HepG2 (cell line): ENCODE measurements around the gene JMJD6. TPM values are rescaled to one million over a fixed set of nuclear protein-coding genes. Genes with fewer than 3 reads are reported as not detected.

ENCODE experiments used
- EED ChIP-seq: sonication (generic); formaldehyde crosslinking; IDR thresholded peaks from 2 replicates; pipeline ENCODE4 v1.5.0; 2020; ENCODE audit warnings: mild to moderate bottlenecking, missing genetic modification reagents
- ERF ChIP-seq: IDR thresholded peaks from 2 replicates; pipeline ENCODE4 v1.6.1; 2018; ENCODE audit warnings: missing biosample characterization, missing genetic modification reagents
- KAT8 ChIP-seq: IDR thresholded peaks from 2 replicates; pipeline ENCODE4 v1.6.1; 2016; ENCODE audit warnings: missing genetic modification reagents, missing compliant biosample characterization
- KDM2A ChIP-seq: sonication (generic); formaldehyde crosslinking; IDR thresholded peaks from 2 replicates; pipeline ENCODE4 v1.4.0; 2020; ENCODE audit warnings: low read depth, missing genetic modification reagents, borderline replicate concordance
- KMT2A ChIP-seq: sonication (generic); formaldehyde crosslinking; IDR thresholded peaks from 2 replicates; pipeline ENCODE4 v1.4.0; 2020; ENCODE audit warnings: missing genetic modification reagents
- MEF2D ChIP-seq: sonication (generic); formaldehyde crosslinking; IDR thresholded peaks from 2 replicates; pipeline ENCODE4 v1.5.1; 2020; ENCODE audit warnings: mild to moderate bottlenecking, missing genetic modification reagents
- MIXL1 ChIP-seq: IDR thresholded peaks from 2 replicates; pipeline ENCODE4 v1.6.1; 2016
- MTF1 ChIP-seq: sonication (generic); formaldehyde crosslinking; IDR thresholded peaks from 2 replicates; pipeline ENCODE4 v1.5.0; 2020; ENCODE audit warnings: missing genetic modification reagents
- PCBP1 ChIP-seq: fragments of 200-400 bp; formaldehyde crosslinking; IDR thresholded peaks from 2 replicates; pipeline ENCODE4 v1.6.1; 2017; ENCODE audit warnings: mild to moderate bottlenecking, low read depth, low read length, borderline replicate concordance
- PITX1 ChIP-seq: sonication (generic); formaldehyde crosslinking; IDR thresholded peaks from 2 replicates; pipeline ENCODE4 v1.5.1; 2020; ENCODE audit warnings: mild to moderate bottlenecking, missing genetic modification reagents
- PPARG ChIP-seq: conservative IDR thresholded peaks from 2 replicates; pipeline ENCODE4 v1.6.1; 2016; ENCODE audit warnings: missing biosample characterization, missing genetic modification reagents
- PRMT3 ChIP-seq: sonication (generic); formaldehyde crosslinking; IDR thresholded peaks from 2 replicates; pipeline ENCODE4 v1.8.1; 2022; ENCODE audit warnings: low read depth, mild to moderate bottlenecking, moderate library complexity, missing genetic modification reagents, borderline replicate concordance
- RFX1 ChIP-seq: fragments of 450-650 bp; IDR thresholded peaks from 2 replicates; pipeline ENCODE4 v1.6.1; 2017
- SALL2 ChIP-seq: sonication (generic); formaldehyde crosslinking; IDR thresholded peaks from 2 replicates; pipeline ENCODE4 v1.8.1; 2023; ENCODE audit warnings: mild to moderate bottlenecking, missing genetic modification reagents, inconsistent platforms
- SAP130 ChIP-seq: IDR thresholded peaks from 2 replicates; pipeline ENCODE4 v1.6.1; 2016; ENCODE audit warnings: low read depth
- YEATS4 ChIP-seq: sonication (generic); formaldehyde crosslinking; IDR thresholded peaks from 2 replicates; pipeline ENCODE4 v1.4.0; 2020; ENCODE audit warnings: missing genetic modification reagents, borderline replicate concordance
- ZNF253 ChIP-seq: sonication (generic); formaldehyde crosslinking; IDR thresholded peaks from 2 replicates; pipeline ENCODE4 v1.8.0; 2022; ENCODE audit warnings: mild to moderate bottlenecking, missing genetic modification reagents, borderline replicate concordance
- ZSCAN12 ChIP-seq: sonication (generic); formaldehyde crosslinking; IDR thresholded peaks from 2 replicates; pipeline ENCODE4 v1.9.0; 2021; ENCODE audit warnings: mild to moderate bottlenecking, missing genetic modification reagents
- polyA plus RNA-seq, 8 experiments: library from polyadenylated mRNA; depleted of rRNA in 3 of 8; stranded (reverse) in 7 of 8; unstranded in 1 of 8; fragments of >200 nt; fragmentation: Illumina TruSeq in 4 of 8; extraction: Trizol in 4 of 8; gene quantifications; 2 replicates each; pipeline versions ENCODE4 v1.2.1 to v1.2.3, GENCODE V29; 2011 to 2016; ENCODE audit warnings: low read depth in 4 of 8, missing spikeins in 1 of 8, mixed read lengths in 1 of 8; ENCODE audit not compliant: insufficient read depth in 1 of 8
- total RNA-seq, 5 experiments: library from RNA; depleted of rRNA; stranded (reverse); fragments of >200 nt; fragmentation: Illumina TruSeq; extraction: Trizol; gene quantifications; 2 replicates each; pipeline ENCODE4 v1.2.3, GENCODE V29; 2016; ENCODE audit warnings: low read depth in 1 of 5
- TF ChIP-seq, protein P1 (sequence below): sonication (generic); formaldehyde crosslinking; IDR thresholded peaks from 2 replicates; pipeline ENCODE4 v1.5.0; 2020; ENCODE audit warnings: missing genetic modification reagents
- TF ChIP-seq, protein P2 (sequence below): sonication (generic); formaldehyde crosslinking; conservative IDR thresholded peaks from 2 replicates; pipeline ENCODE4 v1.4.0; 2020; ENCODE audit warnings: missing genetic modification reagents
- TF ChIP-seq, protein P3 (sequence below): sonication (generic); formaldehyde crosslinking; IDR thresholded peaks from 2 replicates; pipeline ENCODE4 v1.9.0; 2022; ENCODE audit warnings: low read depth, missing genetic modification reagents
- TF ChIP-seq, protein P4 (sequence below): sonication (generic); formaldehyde crosslinking; IDR thresholded peaks from 2 replicates; pipeline ENCODE4 v1.5.0; 2020; ENCODE audit warnings: mild to moderate bottlenecking, missing genetic modification reagents, borderline replicate concordance
- TF ChIP-seq, protein P5 (sequence below): IDR thresholded peaks from 2 replicates; pipeline ENCODE4 v1.6.1; 2016; ENCODE audit warnings: low read depth, borderline replicate concordance

Gene JMJD6
- total and polyA plus RNA-seq, 2 of the 13 experiments (the other 11 are each of a cell fraction or from before 2014, with no cell fraction given): 33.6 to 41.0 TPM

DNA sequence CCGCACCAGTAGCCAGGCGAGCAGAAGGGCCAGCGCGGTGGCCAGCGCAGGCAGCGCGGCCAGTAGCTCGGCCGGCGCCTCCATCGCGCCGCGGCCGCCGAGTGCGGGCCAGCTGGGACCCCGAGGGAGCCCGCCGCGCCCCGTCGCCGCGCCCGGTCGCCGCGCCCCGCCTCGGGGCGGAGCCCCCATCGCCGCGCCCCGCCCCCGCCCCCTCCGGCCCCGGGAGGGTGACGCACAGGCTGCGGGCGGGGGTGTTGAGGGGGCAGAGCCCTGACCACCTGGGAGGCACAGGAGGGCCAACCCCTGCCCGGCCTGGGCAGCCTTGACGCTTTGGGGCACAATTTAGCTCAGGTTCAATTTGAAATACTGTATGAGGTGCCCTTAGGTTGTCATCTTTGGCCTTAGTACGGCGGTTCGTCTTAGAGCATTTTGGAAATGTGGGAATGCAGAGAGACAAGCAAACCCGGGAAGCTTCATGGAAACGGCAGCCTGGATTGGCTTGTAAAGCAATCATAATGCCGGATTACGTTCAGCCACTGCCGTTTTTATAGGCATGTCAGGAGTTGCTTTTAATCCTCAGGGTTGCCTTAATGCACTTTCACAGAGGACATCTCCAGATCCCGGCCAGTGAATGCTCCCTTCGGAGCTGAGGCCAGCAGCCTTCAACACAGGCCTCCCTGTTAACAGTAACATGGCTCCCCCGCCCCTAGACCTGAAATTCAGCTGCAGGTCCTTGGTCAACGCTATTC, 15.4 kb downstream of the JMJD6 start, which contains the start of gene MXRA7 (continued):
- TF ChIP-seq ZSCAN12: no peak
- no peak for TF ChIP-seq KAT8
- TF ChIP-seq, protein P1, sequence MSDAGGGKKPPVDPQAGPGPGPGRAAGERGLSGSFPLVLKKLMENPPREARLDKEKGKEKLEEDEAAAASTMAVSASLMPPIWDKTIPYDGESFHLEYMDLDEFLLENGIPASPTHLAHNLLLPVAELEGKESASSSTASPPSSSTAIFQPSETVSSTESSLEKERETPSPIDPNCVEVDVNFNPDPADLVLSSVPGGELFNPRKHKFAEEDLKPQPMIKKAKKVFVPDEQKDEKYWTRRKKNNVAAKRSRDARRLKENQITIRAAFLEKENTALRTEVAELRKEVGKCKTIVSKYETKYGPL (CRISPR knock-in tag): no peak
- TF ChIP-seq, protein P2, sequence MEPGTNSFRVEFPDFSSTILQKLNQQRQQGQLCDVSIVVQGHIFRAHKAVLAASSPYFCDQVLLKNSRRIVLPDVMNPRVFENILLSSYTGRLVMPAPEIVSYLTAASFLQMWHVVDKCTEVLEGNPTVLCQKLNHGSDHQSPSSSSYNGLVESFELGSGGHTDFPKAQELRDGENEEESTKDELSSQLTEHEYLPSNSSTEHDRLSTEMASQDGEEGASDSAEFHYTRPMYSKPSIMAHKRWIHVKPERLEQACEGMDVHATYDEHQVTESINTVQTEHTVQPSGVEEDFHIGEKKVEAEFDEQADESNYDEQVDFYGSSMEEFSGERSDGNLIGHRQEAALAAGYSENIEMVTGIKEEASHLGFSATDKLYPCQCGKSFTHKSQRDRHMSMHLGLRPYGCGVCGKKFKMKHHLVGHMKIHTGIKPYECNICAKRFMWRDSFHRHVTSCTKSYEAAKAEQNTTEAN (CRISPR knock-in tag): no peak
- TF ChIP-seq EED (CRISPR knock-in tag): no peak
- 0 out of 2 replicates have a peak, but pooled peaks have one; percentile 51 for TF ChIP-seq ERF
- TF ChIP-seq, protein P3, sequence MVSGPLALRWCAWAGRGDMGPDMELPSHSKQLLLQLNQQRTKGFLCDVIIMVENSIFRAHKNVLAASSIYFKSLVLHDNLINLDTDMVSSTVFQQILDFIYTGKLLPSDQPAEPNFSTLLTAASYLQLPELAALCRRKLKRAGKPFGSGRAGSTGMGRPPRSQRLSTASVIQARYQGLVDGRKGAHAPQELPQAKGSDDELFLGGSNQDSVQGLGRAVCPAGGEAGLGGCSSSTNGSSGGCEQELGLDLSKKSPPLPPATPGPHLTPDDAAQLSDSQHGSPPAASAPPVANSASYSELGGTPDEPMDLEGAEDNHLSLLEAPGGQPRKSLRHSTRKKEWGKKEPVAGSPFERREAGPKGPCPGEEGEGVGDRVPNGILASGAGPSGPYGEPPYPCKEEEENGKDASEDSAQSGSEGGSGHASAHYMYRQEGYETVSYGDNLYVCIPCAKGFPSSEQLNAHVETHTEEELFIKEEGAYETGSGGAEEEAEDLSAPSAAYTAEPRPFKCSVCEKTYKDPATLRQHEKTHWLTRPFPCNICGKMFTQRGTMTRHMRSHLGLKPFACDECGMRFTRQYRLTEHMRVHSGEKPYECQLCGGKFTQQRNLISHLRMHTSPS (CRISPR knock-in tag): peak; percentile 67; the same call in 1 of the 2 replicates
- TF ChIP-seq MEF2D: no peak
- no peak for TF ChIP-seq PCBP1
- no peak for TF ChIP-seq ZNF253 (CRISPR knock-in tag)
- TF ChIP-seq PRMT3: no peak
- peak; percentile 40; the same call in 1 of the 2 replicates for TF ChIP-seq PITX1 (CRISPR knock-in tag)
- peak; percentile 61 for TF ChIP-seq KMT2A (CRISPR knock-in tag)
- TF ChIP-seq MIXL1 (CRISPR knock-in tag): no peak
- peak; percentile 59 for TF ChIP-seq SAP130 (CRISPR knock-in tag)
- peak; percentile 54; the same call in 1 of the 2 replicates for TF ChIP-seq YEATS4
- TF ChIP-seq MTF1 (CRISPR knock-in tag): no peak
- TF ChIP-seq RFX1: no peak
- no peak for TF ChIP-seq PPARG (CRISPR knock-in tag)
- TF ChIP-seq, protein P4, sequence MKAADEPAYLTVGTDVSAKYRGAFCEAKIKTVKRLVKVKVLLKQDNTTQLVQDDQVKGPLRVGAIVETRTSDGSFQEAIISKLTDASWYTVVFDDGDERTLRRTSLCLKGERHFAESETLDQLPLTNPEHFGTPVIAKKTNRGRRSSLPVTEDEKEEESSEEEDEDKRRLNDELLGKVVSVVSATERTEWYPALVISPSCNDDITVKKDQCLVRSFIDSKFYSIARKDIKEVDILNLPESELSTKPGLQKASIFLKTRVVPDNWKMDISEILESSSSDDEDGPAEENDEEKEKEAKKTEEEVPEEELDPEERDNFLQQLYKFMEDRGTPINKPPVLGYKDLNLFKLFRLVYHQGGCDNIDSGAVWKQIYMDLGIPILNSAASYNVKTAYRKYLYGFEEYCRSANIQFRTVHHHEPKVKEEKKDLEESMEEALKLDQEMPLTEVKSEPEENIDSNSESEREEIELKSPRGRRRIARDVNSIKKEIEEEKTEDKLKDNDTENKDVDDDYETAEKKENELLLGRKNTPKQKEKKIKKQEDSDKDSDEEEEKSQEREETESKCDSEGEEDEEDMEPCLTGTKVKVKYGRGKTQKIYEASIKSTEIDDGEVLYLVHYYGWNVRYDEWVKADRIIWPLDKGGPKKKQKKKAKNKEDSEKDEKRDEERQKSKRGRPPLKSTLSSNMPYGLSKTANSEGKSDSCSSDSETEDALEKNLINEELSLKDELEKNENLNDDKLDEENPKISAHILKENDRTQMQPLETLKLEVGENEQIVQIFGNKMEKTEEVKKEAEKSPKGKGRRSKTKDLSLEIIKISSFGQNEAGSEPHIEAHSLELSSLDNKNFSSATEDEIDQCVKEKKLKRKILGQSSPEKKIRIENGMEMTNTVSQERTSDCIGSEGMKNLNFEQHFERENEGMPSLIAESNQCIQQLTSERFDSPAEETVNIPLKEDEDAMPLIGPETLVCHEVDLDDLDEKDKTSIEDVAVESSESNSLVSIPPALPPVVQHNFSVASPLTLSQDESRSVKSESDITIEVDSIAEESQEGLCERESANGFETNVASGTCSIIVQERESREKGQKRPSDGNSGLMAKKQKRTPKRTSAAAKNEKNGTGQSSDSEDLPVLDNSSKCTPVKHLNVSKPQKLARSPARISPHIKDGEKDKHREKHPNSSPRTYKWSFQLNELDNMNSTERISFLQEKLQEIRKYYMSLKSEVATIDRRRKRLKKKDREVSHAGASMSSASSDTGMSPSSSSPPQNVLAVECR (CRISPR knock-in tag): 0 out of 2 replicates have a peak, but pooled peaks have one; percentile 17
- TF ChIP-seq SALL2 (CRISPR knock-in tag): peak; percentile 13; the same call in 1 of the 2 replicates
- TF ChIP-seq, protein P5, sequence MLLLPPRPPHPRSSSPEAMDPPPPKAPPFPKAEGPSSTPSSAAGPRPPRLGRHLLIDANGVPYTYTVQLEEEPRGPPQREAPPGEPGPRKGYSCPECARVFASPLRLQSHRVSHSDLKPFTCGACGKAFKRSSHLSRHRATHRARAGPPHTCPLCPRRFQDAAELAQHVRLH (CRISPR knock-in tag): peak; percentile 62; the same call in 1 of the 2 replicates
- TF ChIP-seq KDM2A: peak; percentile 68; the same call in 1 of the 2 replicates
